ENCODE results near the gene ACIN1. TPM values are rescaled to one million over a fixed set of nuclear protein-coding genes. Genes with fewer than 3 reads are reported as not detected.

ACIN1 gene
- total RNA-seq, 2 experiments from 2014 or later = 282 to 288 TPM

DNA sequence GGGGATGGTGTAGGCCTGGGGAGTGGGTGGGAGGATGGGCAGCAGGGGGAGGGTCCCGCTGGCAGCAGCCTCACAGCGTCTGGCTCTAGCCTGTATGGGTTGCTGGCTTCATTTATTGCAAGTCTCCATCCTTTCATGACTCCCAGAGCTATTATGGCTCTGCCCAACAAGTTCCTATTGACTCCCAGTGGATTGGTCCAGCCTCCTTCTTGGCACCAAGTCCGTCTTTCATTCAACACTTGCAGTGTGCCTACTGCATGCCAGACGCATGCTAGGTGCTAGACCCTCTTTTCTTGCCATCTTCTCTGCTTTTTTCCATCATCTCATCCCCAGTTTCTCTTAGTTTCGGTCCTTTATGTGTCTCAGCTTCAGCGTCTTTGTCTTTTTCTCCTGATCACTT lies 51.8 kb downstream of the ACIN1 start:
- no peak overlapping the region for H3K27ac ChIP-seq (ENCODE audit: low read depth in 1 of 2, low read length in 2 of 2)
- H3K4me3 ChIP-seq (ENCODE audit: low read length) = no peak overlapping the region
- Mint-ChIP-seq H3K27ac (no peak overlapping the region), H3K36me3 (ENCODE audit: low read depth) (no peaks in the 10 kb centered on the region), H3K27me3 (no peaks in the 10 kb centered on the region), H3K4me3 (no peak overlapping the region), H3K9me3 (no peaks in the 10 kb centered on the region), H3K4me1 (ENCODE audit: low read depth) (no peaks in the 10 kb centered on the region)
- no peaks in the 10 kb centered on the region for H3K4me1 ChIP-seq (ENCODE audit: insufficient read depth, low read length)
- CTCF ChIA-PET = no interaction called here
- DNase-seq = no peak
- no peaks in the 10 kb centered on the region for H3K9me3 ChIP-seq (ENCODE audit: control insufficient read depth in 1 of 2, insufficient read depth in 1 of 2, low read length in 2 of 2)
- no peaks in the 10 kb centered on the region for H3K27me3 ChIP-seq (ENCODE audit: control insufficient read depth in 1 of 2, insufficient read depth in 2 of 2, low read length in 2 of 2)
- intact Hi-C loops (cut with DNase I, micrococcal nuclease) = no loop called here
- POLR2A ChIA-PET = no interaction called here
- no peak for ATAC-seq (ENCODE audit: poor library complexity)
- H3K36me3 ChIP-seq (ENCODE audit: insufficient read depth, low read length) = no peaks in the 10 kb centered on the region
- TF ChIP-seq CTCF (IDR thresholded peaks at IDR 0.05) = no peak

- Histone ChIP-seq H3K9me3 (ENCODE audit: control insufficient read depth in 1 of 2, insufficient read depth in 1 of 2, low read length in 2 of 2) (no peaks in the 10 kb centered on the region), H3K27ac (ENCODE audit: low read depth in 1 of 2, low read length in 2 of 2) (no peak within 1 kb of the TSS), H3K4me1 (ENCODE audit: insufficient read depth, low read length) (no peaks in the 10 kb centered on the region), H3K27me3 (ENCODE audit: control insufficient read depth in 1 of 2, insufficient read depth in 2 of 2, low read length in 2 of 2) (no peaks in the 10 kb centered on the region), H3K36me3 (ENCODE audit: insufficient read depth, low read length) (no peaks in the 10 kb centered on the region), H3K4me3 (ENCODE audit: low read length) (no peak within 1 kb of the TSS)
- no peak for TF ChIP-seq CTCF (IDR thresholded peaks at IDR 0.05)
- no peaks in the 10 kb centered on the region for H3K4me1 Mint-ChIP-seq (ENCODE audit: low read depth)
- no peaks in the 10 kb centered on the region for H3K36me3 Mint-ChIP-seq (ENCODE audit: low read depth)
- no peak for ATAC-seq (ENCODE audit: poor library complexity)
- no peak for DNase-seq
- no peak within 1 kb of the TSS for H3K27ac Mint-ChIP-seq
- ChIA-PET POLR2A (no interaction called here), CTCF (no interaction called here)
- H3K9me3 Mint-ChIP-seq = no peaks in the 10 kb centered on the region
- no peak within 1 kb of the TSS for H3K4me3 Mint-ChIP-seq
- intact Hi-C loops (cut with DNase I, micrococcal nuclease) = no loop called here
- no peaks in the 10 kb centered on the region for H3K27me3 Mint-ChIP-seq
These were observed 52.6 kb downstream of the ACIN1 start, which contains the start of gene PSMB11 for GRCh38 chr14:23042162-23042965. PSMB11 (plus strand) TSS chr14:23042212; CDS start chr14:23042226, 14 bp downstream.

DNA sequence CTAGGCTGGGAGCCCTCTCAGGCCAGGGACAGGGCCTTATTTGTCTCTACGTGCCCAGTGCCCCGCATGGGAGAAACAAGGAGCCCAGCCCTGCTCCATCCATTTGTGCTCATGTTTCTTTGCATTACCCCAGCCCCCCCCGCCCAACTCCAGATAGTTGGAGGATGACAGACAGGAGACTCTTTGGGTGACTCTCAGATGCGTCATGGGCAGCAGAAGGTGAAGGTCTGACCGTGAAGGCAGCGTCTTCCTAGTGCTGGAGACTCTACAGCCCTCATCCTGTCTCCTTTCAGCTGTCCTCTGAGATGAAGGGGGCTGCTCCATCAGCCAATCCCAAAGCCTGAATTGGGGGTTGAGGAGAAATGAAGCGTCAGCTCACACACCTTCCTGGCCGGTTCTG lies 53.2 kb downstream of the ACIN1 start:
- intact Hi-C loops (cut with DNase I, micrococcal nuclease) = no loop called here
- Mint-ChIP-seq H3K36me3 (ENCODE audit: low read depth) (no peaks in the 10 kb centered on the region), H3K27me3 (no peaks in the 10 kb centered on the region), H3K27ac (no peak overlapping the region), H3K9me3 (no peaks in the 10 kb centered on the region), H3K4me1 (ENCODE audit: low read depth) (no peaks in the 10 kb centered on the region), H3K4me3 (no peak overlapping the region)
- Histone ChIP-seq H3K27me3 (ENCODE audit: control insufficient read depth in 1 of 2, insufficient read depth in 2 of 2, low read length in 2 of 2) (no peaks in the 10 kb centered on the region), H3K4me1 (ENCODE audit: insufficient read depth, low read length) (no peaks in the 10 kb centered on the region), H3K4me3 (ENCODE audit: low read length) (no peak overlapping the region), H3K27ac (ENCODE audit: low read depth in 1 of 2, low read length in 2 of 2) (no peak overlapping the region), H3K9me3 (ENCODE audit: control insufficient read depth in 1 of 2, insufficient read depth in 1 of 2, low read length in 2 of 2) (no peaks in the 10 kb centered on the region), H3K36me3 (ENCODE audit: insufficient read depth, low read length) (no peaks in the 10 kb centered on the region)
- no peak for DNase-seq
- CTCF ChIA-PET = no interaction called here
- no peak for TF ChIP-seq CTCF (IDR thresholded peaks at IDR 0.05)
- POLR2A ChIA-PET = no interaction called here
- ATAC-seq (ENCODE audit: poor library complexity) = no peak
